ENCODE data around the gene TM4SF1. TPM values are rescaled to one million over a fixed set of nuclear protein-coding genes. Genes with fewer than 3 reads are reported as not detected.

The TM4SF1 gene
- total and polyA plus RNA-seq, 10 donors = 31.0 to 260 (median 123) TPM

- Histone ChIP-seq H3K36me3 (peaks cover 0 to 30% (median 2%) of the 10 kb centered on the region in 6 donors), H3K4me3 (peak overlapping the region in 7 of 8 donors; percentile 25 to 68 (median 41)), H3K27me3 (replicated peaks in 1 of 7) (peaks cover 0 to 7% (median 0%) of the 10 kb centered on the region in 7 donors), H3K27ac (peak overlapping the region in 7 of 8 donors; percentile 68 to 88 (median 78)), H3K9me3 (no peaks in the 10 kb centered on the region), H3K4me1 (peaks cover 3 to 61% (median 34%) of the 10 kb centered on the region in 6 donors)
- no peak for DNase-seq
- intact Hi-C loops (cut with DNase I; ENCODE audit: low total_unique reads) = no loop called here
- TF ChIP-seq, protein P1, sequence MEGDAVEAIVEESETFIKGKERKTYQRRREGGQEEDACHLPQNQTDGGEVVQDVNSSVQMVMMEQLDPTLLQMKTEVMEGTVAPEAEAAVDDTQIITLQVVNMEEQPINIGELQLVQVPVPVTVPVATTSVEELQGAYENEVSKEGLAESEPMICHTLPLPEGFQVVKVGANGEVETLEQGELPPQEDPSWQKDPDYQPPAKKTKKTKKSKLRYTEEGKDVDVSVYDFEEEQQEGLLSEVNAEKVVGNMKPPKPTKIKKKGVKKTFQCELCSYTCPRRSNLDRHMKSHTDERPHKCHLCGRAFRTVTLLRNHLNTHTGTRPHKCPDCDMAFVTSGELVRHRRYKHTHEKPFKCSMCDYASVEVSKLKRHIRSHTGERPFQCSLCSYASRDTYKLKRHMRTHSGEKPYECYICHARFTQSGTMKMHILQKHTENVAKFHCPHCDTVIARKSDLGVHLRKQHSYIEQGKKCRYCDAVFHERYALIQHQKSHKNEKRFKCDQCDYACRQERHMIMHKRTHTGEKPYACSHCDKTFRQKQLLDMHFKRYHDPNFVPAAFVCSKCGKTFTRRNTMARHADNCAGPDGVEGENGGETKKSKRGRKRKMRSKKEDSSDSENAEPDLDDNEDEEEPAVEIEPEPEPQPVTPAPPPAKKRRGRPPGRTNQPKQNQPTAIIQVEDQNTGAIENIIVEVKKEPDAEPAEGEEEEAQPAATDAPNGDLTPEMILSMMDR (IDR thresholded peaks at IDR 0.05 in 8 of 11, conservative IDR thresholded peaks at IDR 0.05 in 3 of 11) = no peak
- peak in 1 of 3 donors; percentile 14 for TF ChIP-seq POLR2A (IDR thresholded peaks at IDR 0.05)
- peak in 2 of 3 donors; percentile 28 to 63 for TF ChIP-seq POLR2AphosphoS5 (IDR thresholded peaks at IDR 0.05)
- 44 to 75% (median 63%) methylated on average over 4 of the region's 4 CpGs for WGBS, 5 donors
Observed at GRCh38 chr3:149375501-149376196, 1.8 kb downstream of the TM4SF1 start.

GRCh38 chr3:149374793-149375500 is 2.5 kb downstream of the TM4SF1 start:
- WGBS, 5 donors = 64 to 81% (median 71%) methylated on average over 3 of the region's 3 CpGs
- Histone ChIP-seq H3K4me3 (peak overlapping the region in 7 of 8 donors; percentile 25 to 68 (median 41)), H3K4me1 (peaks cover 3 to 68% (median 35%) of the 10 kb centered on the region in 6 donors), H3K9me3 (no peaks in the 10 kb centered on the region), H3K36me3 (peaks cover 0 to 35% (median 2%) of the 10 kb centered on the region in 6 donors), H3K27ac (peak overlapping the region in 7 of 8 donors; percentile 68 to 88 (median 78)), H3K27me3 (replicated peaks in 1 of 7) (peaks cover 0 to 7% (median 0%) of the 10 kb centered on the region in 7 donors)
- intact Hi-C loops (cut with DNase I; ENCODE audit: low total_unique reads) = no loop called here
- no peak for DNase-seq
- no peak for TF ChIP-seq POLR2AphosphoS5 (IDR thresholded peaks at IDR 0.05)
- TF ChIP-seq POLR2A (IDR thresholded peaks at IDR 0.05) = no peak
- TF ChIP-seq, protein P1 (IDR thresholded peaks at IDR 0.05 in 8 of 11, conservative IDR thresholded peaks at IDR 0.05 in 3 of 11) = no peak

DNA sequence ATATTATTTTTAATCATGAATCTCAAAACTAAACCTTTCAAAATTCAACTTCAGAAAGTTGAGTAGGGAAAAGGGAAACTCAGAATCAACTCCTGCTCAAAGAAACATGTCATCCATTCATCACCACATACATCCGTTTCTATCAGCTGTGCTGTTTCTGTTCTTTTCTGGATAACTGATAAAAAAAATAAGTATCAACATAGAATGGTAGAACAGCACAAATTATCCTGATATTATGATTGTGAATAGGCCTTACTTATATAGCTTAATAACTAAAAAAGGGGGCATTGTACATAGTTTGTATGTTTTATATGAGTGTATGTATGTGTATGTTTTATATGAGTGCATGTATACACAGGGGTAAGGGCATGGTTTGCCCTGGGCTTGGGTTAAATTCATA is 3.1 kb downstream of the TM4SF1 start:
- Histone ChIP-seq H3K4me3 (peak overlapping the region in 4 of 8 donors; percentile 40 to 68 (median 43)), H3K36me3 (peaks cover 0 to 40% (median 2%) of the 10 kb centered on the region in 6 donors), H3K9me3 (no peaks in the 10 kb centered on the region), H3K27me3 (replicated peaks in 1 of 7) (peaks cover 0 to 7% (median 0%) of the 10 kb centered on the region in 7 donors), H3K4me1 (peaks cover 3 to 70% (median 37%) of the 10 kb centered on the region in 6 donors), H3K27ac (peak overlapping the region in 5 of 8 donors; percentile 17 to 88 (median 78))
- WGBS, 5 donors = 31 to 53% (median 47%) methylated on average over 1 of the region's 1 CpG
- intact Hi-C loops (cut with DNase I; ENCODE audit: low total_unique reads) = no loop called here
- no peak for DNase-seq
- TF ChIP-seq POLR2AphosphoS5 (IDR thresholded peaks at IDR 0.05) (no peak), POLR2A (IDR thresholded peaks at IDR 0.05) (no peak)
- TF ChIP-seq, protein P1 (IDR thresholded peaks at IDR 0.05 in 8 of 11, conservative IDR thresholded peaks at IDR 0.05 in 3 of 11) = no peak

Data from spleen (tissue), 11 donors.